HG03175 (cell line): Measurements from ENCODE around the gene SLC11A2.
"Not testable (repeated sequence)": the region's sequence is repeated elsewhere in the genome, so short reads cannot be mapped to it uniquely, and the experiment has no call there.

ENCODE experiments used
- ATAC-seq: cut with Tn5 transposase; IDR thresholded peaks from one replicate; pipeline ENCODE4 v1.9.1; 2021; ENCODE audit warnings: mild to moderate bottlenecking, moderate library complexity; ENCODE audit not compliant: unreplicated experiment

The SLC11A2 gene

GRCh38 chr12:50991291-50991690 lies 34.9 kb downstream of the SLC11A2 start:
- no peak for ATAC-seq

- ATAC-seq: no peak
Measured at GRCh38 chr12:50990791-50991190, 35.4 kb downstream of the SLC11A2 start.

- ATAC-seq: no peak
Measured at GRCh38 chr12:50990147-50990727, 35.9 kb downstream of the SLC11A2 start.

- ATAC-seq: no peak
Measured at GRCh38 chr12:50988871-50989270, 37.3 kb downstream of the SLC11A2 start.

- ATAC-seq: no peak
Measured at GRCh38 chr12:50988051-50988450, 38.1 kb downstream of the SLC11A2 start.

GRCh38 chr12:50986966-50987737 lies 39.0 kb downstream of the SLC11A2 start:
- ATAC-seq: no peak

GRCh38 chr12:50985322-50985721 lies 40.9 kb downstream of the SLC11A2 start:
- no peak for ATAC-seq

GRCh38 chr12:50984586-50985298 lies 41.4 kb downstream of the SLC11A2 start:
- no peak for ATAC-seq

GRCh38 chr12:50981319-50982239 lies 44.6 kb downstream of the SLC11A2 start:
- ATAC-seq: no peak

- no peak for ATAC-seq
Measured at GRCh38 chr12:50980545-50980944, 45.6 kb downstream of the SLC11A2 start.

- no peak for ATAC-seq
Measured at GRCh38 chr12:50979369-50980052, 46.7 kb downstream of the SLC11A2 start.

- ATAC-seq: no peak
Measured at GRCh38 chr12:50971946-50972345, 54.2 kb downstream of the SLC11A2 start.

- no peak for ATAC-seq
Measured at GRCh38 chr12:50964432-50964831, 61.8 kb downstream of the SLC11A2 start.

GRCh38 chr12:50961708-50962107 lies 64.5 kb downstream of the SLC11A2 start:
- no peak for ATAC-seq

GRCh38 chr12:50960130-50960529 lies 66.1 kb downstream of the SLC11A2 start:
- no peak for ATAC-seq

GRCh38 chr12:50955697-50956096 lies 70.5 kb downstream of the SLC11A2 start:
- no peak for ATAC-seq

- no peak for ATAC-seq
Measured at GRCh38 chr12:50955288-50955687, 70.9 kb downstream of the SLC11A2 start.

GRCh38 chr12:50954789-50955188 lies 71.4 kb downstream of the SLC11A2 start:
- not testable (repeated sequence) for ATAC-seq

- no peak for ATAC-seq
Measured at GRCh38 chr12:50953047-50953446, 73.1 kb downstream of the SLC11A2 start.

GRCh38 chr12:50952510-50952909 lies 73.7 kb downstream of the SLC11A2 start, which contains the start of gene HIGD1C:
Gene HIGD1C, plus strand, starts transcription at chr12:50952544. Its CDS starts 1,455 bp downstream, at chr12:50953999.
- no peak for ATAC-seq
